ENCODE data around the gene NIN. TPM values are rescaled to one million over a fixed set of nuclear protein-coding genes. Genes with fewer than 3 reads are reported as not detected.

The NIN gene
- total RNA-seq = 5.5 TPM

- peak; percentile 96 for ATAC-seq
- peak; percentile 80 for DNase-seq (ENCODE audit: low spot score)
Observed at GRCh38 chr14:50830932-50831725, at the start of gene NIN. Gene NIN (minus strand): TSS chr14:50831162. CDS start chr14:50822056, 9,106 bp downstream.

GRCh38 chr14:50875359-50876070, 44.6 kb upstream of the NIN start:
- DNase-seq (ENCODE audit: low spot score) (no peak), ATAC-seq (no peak)

GRCh38 chr14:50874757-50875156, 43.8 kb upstream of the NIN start:
- DNase-seq (ENCODE audit: low spot score) (no peak), ATAC-seq (no peak)

- ATAC-seq (peak; percentile 59), DNase-seq (ENCODE audit: low spot score) (no peak)
Observed at GRCh38 chr14:50871914-50872732, 41.2 kb upstream of the NIN start, which contains the start of gene ABHD12B. Gene ABHD12B (plus strand): TSS chr14:50872053. CDS start chr14:50872175, 122 bp downstream.

- ATAC-seq (no peak), DNase-seq (ENCODE audit: low spot score) (no peak)
Observed at GRCh38 chr14:50871228-50871627, 40.3 kb upstream of the NIN start.

GRCh38 chr14:50865391-50866076, 34.6 kb upstream of the NIN start:
- DNase-seq (ENCODE audit: low spot score) (no peak), ATAC-seq (no peak)

- ATAC-seq (no peak), DNase-seq (ENCODE audit: low spot score) (no peak)
Observed at GRCh38 chr14:50864946-50865345, 34.0 kb upstream of the NIN start.

- no peak for ATAC-seq
- DNase-seq (ENCODE audit: low spot score) = no peak
Observed at GRCh38 chr14:50864237-50864636, 33.3 kb upstream of the NIN start.

- no peak for ATAC-seq
Observed at GRCh38 chr14:50862036-50862570, 31.1 kb upstream of the NIN start.

GRCh38 chr14:50860478-50861086, 29.6 kb upstream of the NIN start:
- DNase-seq (ENCODE audit: low spot score) (peak; percentile 74), ATAC-seq (peak; percentile 93)

More at GRCh38 chr14:50862036-50862570, 31.1 kb upstream of the NIN start:
- DNase-seq (ENCODE audit: low spot score) = no peak

- no peak for DNase-seq (ENCODE audit: low spot score)
- no peak for ATAC-seq
Observed at GRCh38 chr14:50859296-50859624, 28.3 kb upstream of the NIN start.

- DNase-seq (ENCODE audit: low spot score) = no peak
- no peak for ATAC-seq
Observed at GRCh38 chr14:50856660-50857059, 25.7 kb upstream of the NIN start.

- no peak for ATAC-seq
- DNase-seq (ENCODE audit: low spot score) = no peak
Observed at GRCh38 chr14:50855558-50855957, 24.6 kb upstream of the NIN start.

- ATAC-seq (no peak), DNase-seq (ENCODE audit: low spot score) (no peak)
Observed at GRCh38 chr14:50854521-50854920, 23.6 kb upstream of the NIN start.

- no peak for ATAC-seq
- DNase-seq (ENCODE audit: low spot score) = no peak
Observed at GRCh38 chr14:50853891-50854290, 22.9 kb upstream of the NIN start.

GRCh38 chr14:50846226-50846880, 15.4 kb upstream of the NIN start:
- no peak for ATAC-seq
- no peak for DNase-seq (ENCODE audit: low spot score)

GRCh38 chr14:50845166-50845565, 14.2 kb upstream of the NIN start:
- DNase-seq (ENCODE audit: low spot score) = no peak
- no peak for ATAC-seq

- no peak for DNase-seq (ENCODE audit: low spot score)
- ATAC-seq = no peak
Observed at GRCh38 chr14:50844391-50844790, 13.4 kb upstream of the NIN start.

- no peak for ATAC-seq
- DNase-seq (ENCODE audit: low spot score) = no peak
Observed at GRCh38 chr14:50839691-50840090, 8.7 kb upstream of the NIN start.

GRCh38 chr14:50839048-50839447, 8.1 kb upstream of the NIN start:
- DNase-seq (ENCODE audit: low spot score) (no peak), ATAC-seq (no peak)
